Fibroblast of skin of left quadriceps (primary cell): ENCODE measurements around the gene C18orf63.

Experiments
- DNase-seq, 2 experiments: peaks; one replicate each; pipeline ENCODE4 v3.0.0-alpha.2; 2013; ENCODE audit warnings: low read depth in 2 of 2

Gene C18orf63

GRCh38 chr18:74375999-74376398 lies 60.4 kb downstream of the C18orf63 start:
- peak in 1 of 2 experiments; percentile 20 for DNase-seq

GRCh38 chr18:74376523-74376922 lies 60.9 kb downstream of the C18orf63 start:
- DNase-seq = no peak

- no peak for DNase-seq
Measured at GRCh38 chr18:74377776-74378175, 62.1 kb downstream of the C18orf63 start.

GRCh38 chr18:74378179-74378682 lies 62.6 kb downstream of the C18orf63 start:
- no peak for DNase-seq

GRCh38 chr18:74380916-74381315 lies 65.3 kb downstream of the C18orf63 start:
- no peak for DNase-seq

GRCh38 chr18:74381621-74382295 lies 66.1 kb downstream of the C18orf63 start:
- no peak for DNase-seq

GRCh38 chr18:74382481-74383017 lies 66.9 kb downstream of the C18orf63 start:
- no peak for DNase-seq

- DNase-seq = no peak
Measured at GRCh38 chr18:74387383-74387782, 71.7 kb downstream of the C18orf63 start.

- DNase-seq = no peak
Measured at GRCh38 chr18:74388227-74388626, 72.6 kb downstream of the C18orf63 start.

GRCh38 chr18:74389171-74389927 lies 73.7 kb downstream of the C18orf63 start:
- no peak for DNase-seq

- DNase-seq = no peak
Measured at GRCh38 chr18:74389991-74390390, 74.4 kb downstream of the C18orf63 start.

GRCh38 chr18:74390900-74391299 lies 75.3 kb downstream of the C18orf63 start:
- no peak for DNase-seq

GRCh38 chr18:74392323-74392722 lies 76.7 kb downstream of the C18orf63 start:
- no peak for DNase-seq

GRCh38 chr18:74395006-74395405 lies 79.4 kb downstream of the C18orf63 start:
- no peak for DNase-seq

- no peak for DNase-seq
Measured at GRCh38 chr18:74395648-74396154, 80.1 kb downstream of the C18orf63 start.

- no peak for DNase-seq
Measured at GRCh38 chr18:74396171-74397169, 80.8 kb downstream of the C18orf63 start.

- DNase-seq = no peak
Measured at GRCh38 chr18:74397572-74397971, 81.9 kb downstream of the C18orf63 start.

GRCh38 chr18:74399091-74399887 lies 83.7 kb downstream of the C18orf63 start:
- no peak for DNase-seq

GRCh38 chr18:74400813-74401212 lies 85.2 kb downstream of the C18orf63 start:
- no peak for DNase-seq

GRCh38 chr18:74402806-74403433 lies 87.3 kb downstream of the C18orf63 start:
- no peak for DNase-seq
